ENCODE measurements around the gene WSB1.
"Not testable (repeated sequence)": the region's sequence is repeated elsewhere in the genome, so short reads cannot be mapped to it uniquely, and the experiment has no call there.

Gene WSB1

DNA sequence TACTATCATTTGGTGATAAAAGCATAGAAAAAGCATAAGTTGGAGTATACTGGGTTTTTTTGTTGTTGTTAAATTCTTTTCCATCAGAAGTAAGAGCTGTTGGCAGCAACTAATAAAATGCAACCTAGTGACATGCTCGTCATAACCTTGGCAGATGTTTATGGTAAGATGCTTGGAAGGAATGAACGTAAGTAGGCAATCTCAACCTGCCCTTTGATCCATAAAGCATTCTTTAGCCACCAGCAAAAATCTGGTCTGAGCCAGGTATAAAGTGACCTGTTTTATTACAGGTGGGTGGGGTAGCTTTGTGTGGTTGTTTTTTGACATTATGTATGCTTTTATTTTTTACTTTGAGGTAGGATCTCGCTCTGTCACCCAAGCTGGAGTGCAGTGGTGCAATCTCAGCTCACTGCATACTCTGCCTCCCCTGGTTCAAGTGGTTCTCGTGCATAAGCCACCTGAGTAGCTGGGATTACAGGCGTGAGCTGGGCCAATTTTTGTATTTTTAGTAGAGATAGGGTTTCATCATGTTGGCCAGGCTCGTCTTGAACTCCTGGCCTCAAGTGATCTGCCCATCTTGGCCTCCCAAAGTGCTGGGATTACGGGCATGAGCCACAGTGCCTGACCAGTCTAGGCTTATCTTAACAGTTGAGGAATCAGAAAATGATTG lies 22.0 kb downstream of the WSB1 start:
- DNase-seq (ENCODE audit: low spot score): no peak

DNA sequence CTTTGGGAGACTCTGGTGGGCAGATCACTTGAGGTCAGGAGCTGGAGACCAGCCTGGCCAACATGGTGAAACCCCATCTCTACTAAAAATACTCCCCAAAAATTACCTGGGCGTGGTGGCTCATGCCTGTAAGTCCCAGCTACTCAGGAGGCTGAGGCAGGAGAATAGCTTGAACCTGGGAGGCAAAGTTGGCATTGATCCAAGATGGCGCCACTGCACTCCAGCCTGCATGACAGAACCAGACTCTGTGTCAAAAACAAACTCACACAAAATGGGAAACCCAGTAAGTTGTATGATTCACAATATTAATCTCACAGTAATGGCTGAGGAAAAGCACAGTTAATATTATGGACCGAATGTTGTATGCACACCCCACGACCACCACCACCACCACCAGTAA lies 24.3 kb downstream of the WSB1 start:
- no peak for DNase-seq (ENCODE audit: low spot score)

- no peak for DNase-seq (ENCODE audit: low spot score)
Measured at GRCh38 chr17:27318633-27319032, 24.7 kb downstream of the WSB1 start.

GRCh38 chr17:27319541-27320221 lies 25.8 kb downstream of the WSB1 start:
- no peak for DNase-seq (ENCODE audit: low spot score)

GRCh38 chr17:27320222-27320560 lies 26.3 kb downstream of the WSB1 start:
- DNase-seq (ENCODE audit: low spot score): no peak

DNA sequence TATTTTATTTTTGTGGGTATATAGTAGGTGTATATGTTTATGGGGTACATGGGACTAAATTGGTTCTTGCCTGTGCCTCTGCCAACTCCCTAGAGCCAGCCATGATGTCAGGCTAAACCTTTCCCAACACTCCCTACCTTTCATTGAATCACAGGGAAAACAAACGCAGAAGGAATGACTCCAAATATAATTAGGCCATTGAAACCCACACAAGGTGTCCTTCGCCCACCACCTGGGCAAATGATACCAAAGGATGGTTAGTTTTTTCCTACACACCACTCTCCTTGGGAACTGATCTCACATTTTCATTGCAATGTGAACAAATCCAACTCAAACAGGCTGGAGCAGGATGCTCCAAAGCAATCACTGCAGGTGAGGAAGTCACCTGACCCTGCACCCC lies 27.5 kb downstream of the WSB1 start:
- DNase-seq (ENCODE audit: low spot score): no peak

GRCh38 chr17:27322026-27322425 lies 28.1 kb downstream of the WSB1 start:
- no peak for DNase-seq (ENCODE audit: low spot score)

DNA sequence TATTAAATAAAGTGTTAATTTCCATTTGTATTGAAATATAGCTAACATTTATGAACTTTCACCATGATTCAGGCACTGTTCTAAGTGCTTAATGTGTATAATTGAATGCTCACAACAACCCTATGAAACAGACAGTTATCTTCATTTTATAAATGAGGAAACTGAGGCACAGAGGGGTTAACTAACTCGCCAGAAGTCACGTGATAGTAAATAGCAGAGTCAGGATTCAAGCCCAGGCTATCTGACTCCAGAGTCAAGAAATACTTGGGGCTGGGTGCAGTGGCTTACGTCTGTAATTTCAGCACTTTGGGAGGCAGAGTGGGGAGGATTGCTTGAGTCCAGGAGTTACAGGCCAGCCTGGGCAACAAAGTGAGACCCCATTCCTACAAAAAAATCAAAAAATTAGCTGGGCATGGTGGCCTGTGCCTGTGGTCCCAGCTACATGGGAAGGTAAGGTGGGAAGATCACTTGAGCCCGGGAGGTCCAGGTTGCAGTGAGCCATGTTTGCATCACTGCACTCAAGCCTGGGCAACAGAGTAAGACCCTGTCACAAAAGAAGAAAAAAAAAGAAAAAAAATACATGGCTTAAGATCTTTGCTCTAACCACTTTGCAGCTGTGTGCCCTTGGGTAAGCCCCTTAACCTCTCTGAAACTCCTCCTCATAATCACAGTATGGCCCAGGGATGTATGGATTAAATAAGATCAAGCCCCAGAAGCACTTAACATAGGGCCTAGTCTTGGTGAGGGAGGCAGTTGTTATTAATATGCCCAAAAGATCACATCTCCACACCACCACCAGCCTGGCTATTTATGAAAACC lies 29.0 kb downstream of the WSB1 start:
- no peak for DNase-seq (ENCODE audit: low spot score)

- no peak for DNase-seq (ENCODE audit: low spot score)
Measured at GRCh38 chr17:27323538-27324215, 29.8 kb downstream of the WSB1 start.

DNA sequence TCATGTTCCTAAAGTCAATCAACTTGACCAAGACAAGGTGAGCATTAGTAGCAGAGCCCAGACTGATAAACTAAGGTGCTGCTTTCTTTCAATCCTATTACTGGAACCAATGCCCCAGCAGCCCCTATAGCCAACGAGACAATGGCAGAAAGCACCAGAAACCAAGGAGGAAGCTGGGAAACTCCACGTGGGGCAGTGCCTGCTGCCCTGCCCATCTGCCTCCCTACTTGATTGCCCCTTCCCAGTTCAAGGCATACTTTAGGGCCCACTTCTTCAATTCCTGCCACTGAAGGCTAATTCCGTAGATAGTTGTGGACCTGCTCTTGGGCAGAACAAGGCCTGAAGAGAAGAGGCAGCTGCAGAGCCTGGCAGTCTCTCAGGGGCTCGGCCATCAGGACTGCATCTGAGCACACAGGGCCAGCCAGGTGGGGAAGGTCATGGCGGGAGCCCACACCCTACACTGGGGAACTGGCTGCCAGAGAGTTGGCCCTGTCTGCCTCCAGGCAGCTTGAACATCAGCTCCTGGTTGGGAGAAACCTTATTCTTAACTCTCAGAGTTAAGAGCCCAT lies 30.9 kb downstream of the WSB1 start:
- no peak for DNase-seq (ENCODE audit: low spot score)

DNA sequence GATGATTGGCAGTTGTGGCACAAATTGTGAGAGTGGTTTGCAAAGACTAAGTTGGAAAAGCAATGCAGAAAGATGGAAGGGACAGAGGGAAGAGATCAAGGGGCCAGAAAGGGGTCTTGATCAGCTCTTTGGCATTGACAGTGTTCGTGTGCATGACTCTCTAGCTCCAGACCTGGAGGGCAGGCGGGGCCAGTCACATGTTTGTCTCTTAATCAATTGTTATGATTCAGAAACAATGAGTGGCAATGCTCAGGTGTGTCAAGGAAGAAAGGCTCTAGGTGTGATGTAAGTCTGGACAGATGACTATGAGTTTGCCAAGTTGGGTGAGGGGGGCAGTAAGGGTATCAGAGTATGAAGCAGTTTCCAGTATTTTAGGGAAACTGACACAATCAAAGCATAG lies 32.1 kb downstream of the WSB1 start:
- no peak for DNase-seq (ENCODE audit: low spot score)

DNA sequence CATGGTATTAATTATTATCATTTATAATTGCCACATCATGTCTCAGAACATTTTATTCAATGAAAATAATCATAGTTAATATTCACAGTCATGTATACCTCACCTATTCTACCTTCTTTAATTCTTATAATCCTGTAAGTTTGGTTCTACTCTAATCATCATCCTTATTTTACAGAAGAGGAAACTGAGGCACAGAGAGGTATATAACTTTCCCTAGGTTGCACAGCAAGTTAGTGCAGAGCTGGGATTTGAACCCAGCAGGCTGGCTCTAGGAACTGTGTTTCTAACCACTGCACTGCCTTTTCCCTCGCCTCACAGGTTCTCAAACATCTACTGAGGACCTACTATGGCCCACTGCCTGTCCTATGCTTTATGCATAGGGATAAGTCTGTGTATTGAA lies 32.7 kb downstream of the WSB1 start:
- DNase-seq (ENCODE audit: low spot score): no peak

DNA sequence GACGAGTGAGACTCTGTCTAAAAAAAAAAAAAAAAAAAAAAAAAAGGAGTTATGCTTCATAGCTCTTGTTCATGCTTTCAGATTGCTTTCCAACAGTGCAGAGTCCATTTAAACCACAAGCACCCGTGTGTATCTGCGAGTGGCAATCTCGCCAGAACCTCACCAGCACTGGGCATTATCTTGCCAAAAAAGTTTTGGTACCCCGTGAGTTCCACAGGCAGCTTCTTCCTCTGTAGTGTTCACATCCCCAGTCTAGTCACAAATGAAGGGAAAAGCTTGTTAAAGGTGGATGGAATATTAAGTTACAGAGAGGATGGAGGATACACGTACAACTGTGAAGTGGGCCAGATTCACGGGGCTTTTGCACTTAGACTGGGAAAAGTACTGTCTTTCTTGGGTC lies 33.5 kb downstream of the WSB1 start:
- DNase-seq (ENCODE audit: low spot score): no peak

GRCh38 chr17:27327871-27328270 lies 34.0 kb downstream of the WSB1 start:
- DNase-seq (ENCODE audit: low spot score): no peak

DNA sequence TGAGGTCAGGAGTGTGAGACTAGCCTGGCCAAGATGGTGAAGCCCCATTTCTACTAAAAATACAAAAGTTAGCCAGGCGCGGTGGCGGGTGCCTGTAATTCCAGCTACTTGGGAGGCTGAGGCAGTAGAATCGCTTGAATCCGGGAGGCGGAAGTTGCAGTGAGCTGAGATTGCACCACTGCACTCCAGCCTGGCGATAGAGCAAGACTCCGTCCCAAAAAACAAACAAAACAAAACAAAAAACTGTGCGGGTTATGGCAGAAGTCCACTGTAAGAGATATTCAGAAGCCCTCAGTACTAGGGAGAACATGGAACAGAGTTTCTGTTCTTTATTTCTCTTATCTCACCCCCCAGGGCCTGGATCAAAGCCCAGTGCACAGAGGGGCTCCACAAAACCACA lies 34.8 kb downstream of the WSB1 start:
- DNase-seq (ENCODE audit: low spot score): not testable (repeated sequence)

DNA sequence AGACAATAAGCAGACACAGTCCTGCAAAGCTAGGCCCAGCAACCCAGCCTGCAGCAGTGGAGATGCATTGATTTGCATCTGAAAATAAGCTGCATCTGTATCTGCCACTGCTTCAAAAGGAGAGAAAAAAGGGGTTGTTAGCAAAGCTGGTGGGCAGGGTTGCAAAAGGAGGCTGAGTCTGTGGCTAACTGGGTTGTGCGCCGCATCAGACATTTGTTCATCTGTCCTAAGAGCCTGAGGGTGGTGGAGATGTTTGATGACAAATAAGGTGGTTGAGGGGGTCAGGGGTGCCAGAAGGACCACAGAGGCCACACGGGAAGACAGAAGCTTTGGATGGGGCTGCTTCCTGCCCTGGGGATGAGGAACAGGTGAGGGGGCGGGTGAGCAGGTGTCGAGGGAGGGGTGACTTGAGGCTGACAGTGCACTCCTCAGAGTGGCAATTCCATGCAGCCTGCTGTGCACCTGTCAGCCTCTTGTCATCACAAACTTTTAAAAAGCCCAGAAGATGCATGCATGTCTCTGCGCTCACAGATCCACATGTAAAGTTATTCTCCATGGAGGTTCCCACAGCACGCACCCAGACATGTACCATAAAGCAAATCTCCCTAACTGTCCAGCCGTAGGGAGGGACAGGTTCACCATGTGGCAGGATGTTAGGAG lies 35.4 kb downstream of the WSB1 start:
- DNase-seq (ENCODE audit: low spot score): no peak

DNA sequence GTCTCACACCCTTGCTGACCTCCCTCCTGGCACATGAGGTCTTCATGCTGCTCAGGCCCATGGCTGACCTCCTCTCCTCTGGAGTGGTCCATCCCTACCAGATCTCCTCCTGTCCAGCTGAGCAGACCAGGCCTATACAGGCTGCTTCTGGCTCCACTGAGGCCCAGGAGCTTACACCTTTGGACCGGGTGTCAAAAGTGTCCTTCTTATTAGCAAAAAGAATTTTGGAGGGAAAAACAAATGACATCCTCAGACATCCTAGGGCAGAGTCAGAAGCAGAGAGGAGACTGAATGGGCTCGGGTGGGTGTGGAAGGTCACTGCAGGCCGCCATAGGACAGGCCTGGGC lies 38.1 kb downstream of the WSB1 start:
- DNase-seq (ENCODE audit: low spot score): no peak

- DNase-seq (ENCODE audit: low spot score): peak; percentile 94
Measured at GRCh38 chr17:27332485-27333409, 38.8 kb downstream of the WSB1 start.

DNA sequence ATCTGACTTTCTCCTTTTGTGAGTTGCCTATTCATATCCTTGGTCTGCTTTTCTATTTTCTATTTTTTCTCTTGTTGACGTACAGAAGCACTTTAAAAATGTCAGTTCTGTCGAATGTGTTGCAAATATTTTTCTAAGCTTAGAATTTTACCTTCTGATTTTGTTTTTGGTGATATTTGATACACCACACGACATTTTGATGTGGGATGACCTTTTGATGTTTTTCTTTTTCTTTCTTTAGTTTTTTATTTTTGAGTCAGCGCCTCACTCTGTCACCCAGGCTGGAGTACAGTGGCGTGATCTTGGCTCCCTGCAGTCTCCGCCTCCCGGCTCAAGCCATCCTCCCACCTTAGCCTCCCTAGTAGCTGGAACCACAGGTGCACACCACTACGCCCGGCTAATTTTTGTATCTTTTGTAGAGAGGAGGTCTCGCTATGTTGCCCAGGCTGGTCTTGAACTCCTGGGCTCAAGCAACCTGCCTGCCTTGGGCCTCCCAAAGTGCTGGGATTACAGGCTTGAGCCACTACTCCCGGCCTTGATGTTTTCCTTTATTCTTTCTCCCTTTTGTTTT lies 39.6 kb downstream of the WSB1 start:
- DNase-seq (ENCODE audit: low spot score): peak; percentile 32

- DNase-seq (ENCODE audit: low spot score): no peak
Measured at GRCh38 chr17:27336184-27336583, 42.3 kb downstream of the WSB1 start.

Data from CD4-positive, alpha-beta T cell treated with Interleukin-2 at 100 ng/mL for 4 hours (primary cell).